ENCODE results near the gene TIGD4. TPM values are rescaled to one million over a fixed set of nuclear protein-coding genes. Genes with fewer than 3 reads are reported as not detected.

Gene TIGD4
- total RNA-seq, 2 experiments from 2014 or later, result 0.27 to 0.47 TPM

DNA sequence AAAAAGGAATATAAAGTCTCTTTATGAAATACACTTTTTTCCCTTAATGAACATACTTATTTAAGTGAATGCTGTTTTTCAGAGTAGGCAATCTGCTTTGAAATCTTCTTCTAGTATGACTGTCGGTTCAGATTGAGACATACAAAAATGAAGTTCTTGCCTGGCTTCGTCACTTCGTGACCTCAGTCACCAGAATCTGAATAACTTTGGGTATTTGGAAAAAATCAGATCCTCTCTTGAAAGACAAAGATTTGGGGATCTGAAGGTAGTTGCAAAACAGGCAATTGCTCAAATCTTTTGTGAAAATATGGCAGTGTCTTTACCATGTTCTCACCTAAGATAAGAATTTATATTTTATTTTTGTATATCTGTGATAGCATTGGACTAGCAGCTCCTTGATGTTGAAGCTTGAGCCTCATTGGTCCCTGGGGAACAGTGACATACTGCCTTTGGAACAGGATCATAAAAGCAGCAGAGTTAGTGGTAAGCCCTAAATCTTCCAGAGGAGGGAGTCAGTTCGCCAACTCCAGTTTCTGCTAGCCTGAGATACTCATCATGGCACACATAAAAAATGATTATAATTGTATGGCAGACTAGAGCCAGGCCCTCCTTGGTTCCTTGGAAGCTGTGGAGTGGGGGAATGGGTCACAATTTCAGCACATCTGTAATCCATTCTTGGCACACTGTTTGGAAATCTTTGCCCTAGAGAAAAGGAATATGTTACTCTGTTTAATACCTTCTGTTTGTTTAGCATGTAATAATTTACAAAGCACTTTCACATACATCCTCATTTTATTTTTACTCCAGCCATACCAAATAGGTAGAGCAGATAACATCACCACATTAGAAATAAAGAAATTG, 5.2 kb upstream of the TIGD4 start:
- DNase-seq (no peak), ATAC-seq (no peak)
- peaks cover 3% of the 10 kb centered on the region for H3K36me3 Mint-ChIP-seq (ENCODE audit: low read depth)
- CTCF ChIA-PET, result no interaction called here
- H3K4me1 Mint-ChIP-seq (ENCODE audit: low read depth), result peaks cover 43% of the 10 kb centered on the region
- POLR2A ChIA-PET, result no interaction called here
- no peaks in the 10 kb centered on the region for H3K27me3 Mint-ChIP-seq
- TF ChIP-seq, protein P1, sequence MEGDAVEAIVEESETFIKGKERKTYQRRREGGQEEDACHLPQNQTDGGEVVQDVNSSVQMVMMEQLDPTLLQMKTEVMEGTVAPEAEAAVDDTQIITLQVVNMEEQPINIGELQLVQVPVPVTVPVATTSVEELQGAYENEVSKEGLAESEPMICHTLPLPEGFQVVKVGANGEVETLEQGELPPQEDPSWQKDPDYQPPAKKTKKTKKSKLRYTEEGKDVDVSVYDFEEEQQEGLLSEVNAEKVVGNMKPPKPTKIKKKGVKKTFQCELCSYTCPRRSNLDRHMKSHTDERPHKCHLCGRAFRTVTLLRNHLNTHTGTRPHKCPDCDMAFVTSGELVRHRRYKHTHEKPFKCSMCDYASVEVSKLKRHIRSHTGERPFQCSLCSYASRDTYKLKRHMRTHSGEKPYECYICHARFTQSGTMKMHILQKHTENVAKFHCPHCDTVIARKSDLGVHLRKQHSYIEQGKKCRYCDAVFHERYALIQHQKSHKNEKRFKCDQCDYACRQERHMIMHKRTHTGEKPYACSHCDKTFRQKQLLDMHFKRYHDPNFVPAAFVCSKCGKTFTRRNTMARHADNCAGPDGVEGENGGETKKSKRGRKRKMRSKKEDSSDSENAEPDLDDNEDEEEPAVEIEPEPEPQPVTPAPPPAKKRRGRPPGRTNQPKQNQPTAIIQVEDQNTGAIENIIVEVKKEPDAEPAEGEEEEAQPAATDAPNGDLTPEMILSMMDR (IDR thresholded peaks at IDR 0.05), result no peak
- H3K9me3 Mint-ChIP-seq, result no peaks in the 10 kb centered on the region
- no peak overlapping the region for H3K4me3 Mint-ChIP-seq
- H3K27ac Mint-ChIP-seq, result no peak overlapping the region
- intact Hi-C loops (cut with micrococcal nuclease), result no loop called here

DNA sequence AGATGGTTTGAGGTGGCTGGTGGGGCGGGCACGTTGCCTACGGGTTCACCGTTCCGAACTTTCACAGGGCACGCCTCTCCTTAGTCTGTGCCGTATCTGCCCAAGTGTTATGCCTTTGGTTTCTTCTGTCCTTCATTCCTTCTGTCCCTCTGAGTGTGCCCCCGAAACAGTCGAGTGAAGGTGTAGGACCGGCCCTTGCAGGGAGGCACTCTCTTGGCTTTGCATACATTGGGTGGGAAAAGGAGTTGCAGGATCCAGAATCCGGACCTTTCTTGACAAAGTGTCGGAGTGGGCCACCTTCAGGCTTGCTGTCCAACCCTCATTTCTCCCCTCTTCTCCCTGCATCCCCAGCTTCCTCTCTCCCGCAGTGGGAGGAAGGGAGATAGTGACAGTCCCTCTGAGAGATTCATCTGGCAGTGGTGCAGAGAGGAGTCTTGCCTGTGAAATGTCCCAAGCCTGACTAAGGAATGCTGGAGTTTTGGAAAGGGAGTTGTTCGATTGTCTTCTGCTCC, 793 bp upstream of the TIGD4 start:
- Mint-ChIP-seq H3K27ac (peak overlapping the region; percentile 92), H3K9me3 (no peaks in the 10 kb centered on the region), H3K36me3 (ENCODE audit: low read depth) (peaks cover 2% of the 10 kb centered on the region), H3K27me3 (peaks cover 8% of the 10 kb centered on the region), H3K4me1 (ENCODE audit: low read depth) (peaks cover 42% of the 10 kb centered on the region), H3K4me3 (peak overlapping the region; percentile 97)
- intact Hi-C loops (cut with micrococcal nuclease), result no loop called here
- TF ChIP-seq, protein P1 (IDR thresholded peaks at IDR 0.05), result no peak
- ATAC-seq (peak; percentile 53), DNase-seq (no peak)
- ChIA-PET CTCF (interaction anchor here (0.9 to 3.2 kb wide), 8 partner anchors 10 to 376 kb away, joined by 3 to 17 read pairs (median 3); no protein-coding TSS in a partner anchor), POLR2A (no interaction called here)

DNA sequence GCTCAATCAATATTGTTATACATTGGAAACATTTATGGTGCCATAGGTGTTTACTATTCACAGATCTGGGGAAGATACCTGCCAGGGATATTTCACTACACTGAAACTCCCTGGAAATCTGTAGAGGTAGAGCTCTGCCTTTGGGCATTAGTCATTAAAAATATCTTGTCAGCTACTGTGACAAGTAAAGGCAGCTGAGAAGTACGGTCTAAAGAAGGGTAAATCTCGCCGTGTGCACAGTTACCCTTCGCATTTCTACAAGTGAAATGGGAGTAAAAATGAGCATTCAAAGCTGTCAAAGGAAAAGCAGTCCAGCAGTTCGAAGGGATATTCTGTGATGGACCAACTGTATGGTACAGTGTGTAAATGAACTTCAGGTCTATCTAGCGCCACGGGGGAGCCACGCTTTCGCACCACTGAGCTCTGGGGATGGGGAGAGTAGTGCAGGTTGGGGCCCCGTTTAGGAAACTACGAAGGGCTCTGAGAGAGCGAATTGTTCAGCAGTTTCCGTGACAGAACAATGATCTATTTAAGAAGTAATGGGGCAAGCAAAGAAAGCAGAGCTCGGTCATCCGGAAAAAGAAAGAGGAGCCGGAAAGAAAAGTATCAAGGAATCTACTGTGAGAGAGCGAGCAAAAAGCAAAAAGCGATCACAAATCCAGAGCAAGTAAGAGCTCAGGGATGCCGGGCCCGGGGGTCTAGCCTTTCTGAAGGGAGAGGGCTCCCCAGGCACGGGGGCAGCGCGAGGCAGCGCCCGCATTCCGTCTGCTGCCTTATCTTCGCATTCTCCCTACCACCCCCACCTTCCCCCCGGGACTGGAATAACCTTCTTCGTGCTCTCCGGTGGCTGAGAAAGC, 646 bp downstream of the TIGD4 start:
- peak overlapping the region; percentile 92 for H3K27ac Mint-ChIP-seq
- H3K36me3 Mint-ChIP-seq (ENCODE audit: low read depth), result peaks cover 2% of the 10 kb centered on the region
- ChIA-PET CTCF (interaction anchor here (0.7 to 3.2 kb wide), 16 partner anchors 11 to 370 kb away, joined by 3 to 17 read pairs (median 3); no protein-coding TSS in a partner anchor), POLR2A (interaction anchor here (0.7 to 1.5 kb wide), 9 partner anchors 11 to 295 kb away, joined by 3 to 5 read pairs (median 3); partner anchors contain the start of gene TMEM154)
- DNase-seq (peak; percentile 60), ATAC-seq (peak; percentile 25)
- H3K27me3 Mint-ChIP-seq, result peaks cover 8% of the 10 kb centered on the region
- H3K4me3 Mint-ChIP-seq, result peak overlapping the region; percentile 97
- no peaks in the 10 kb centered on the region for H3K9me3 Mint-ChIP-seq
- TF ChIP-seq, protein P1 (IDR thresholded peaks at IDR 0.05), result no peak
- H3K4me1 Mint-ChIP-seq (ENCODE audit: low read depth), result peaks cover 38% of the 10 kb centered on the region
- intact Hi-C loops (cut with micrococcal nuclease), result loop anchor here (10.0 kb wide), 1 partner anchor 336 kb away; no protein-coding TSS in a partner anchor

DNA sequence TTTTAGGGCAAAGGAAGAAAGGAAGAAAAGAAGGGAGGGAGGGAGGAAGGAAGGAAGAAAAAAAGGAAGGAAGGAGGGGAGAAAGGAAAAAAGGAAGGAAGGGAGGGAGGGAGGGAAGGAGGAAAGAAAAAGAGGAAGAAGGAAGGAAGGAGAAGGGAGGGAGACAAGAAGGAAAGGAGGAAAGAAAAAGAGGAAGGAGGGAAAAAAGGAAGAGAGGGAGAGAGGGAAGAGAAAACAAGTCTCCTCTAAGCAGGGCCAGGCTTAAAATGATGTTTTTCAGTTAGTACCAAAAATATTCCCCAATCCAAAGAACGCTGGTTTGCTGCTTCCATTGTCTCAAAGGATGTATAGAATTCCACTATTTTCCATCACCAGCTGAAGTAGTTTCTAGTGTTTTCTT, 2.0 kb downstream of the TIGD4 start:
- peaks cover 8% of the 10 kb centered on the region for H3K27me3 Mint-ChIP-seq
- no peak overlapping the region for H3K4me3 Mint-ChIP-seq
- no peak overlapping the region for H3K27ac Mint-ChIP-seq
- intact Hi-C loops (cut with micrococcal nuclease), result loop anchor here (10.0 kb wide), 1 partner anchor 337 kb away; no protein-coding TSS in a partner anchor
- ATAC-seq (no peak), DNase-seq (no peak)
- H3K4me1 Mint-ChIP-seq (ENCODE audit: low read depth), result peaks cover 30% of the 10 kb centered on the region
- H3K36me3 Mint-ChIP-seq (ENCODE audit: low read depth), result peaks cover 2% of the 10 kb centered on the region
- ChIA-PET CTCF (interaction anchor here (0.9 to 2.7 kb wide), 2 partner anchors 10 to 350 kb away, joined by 3 to 14 read pairs; no protein-coding TSS in a partner anchor), POLR2A (no interaction called here)
- H3K9me3 Mint-ChIP-seq, result no peaks in the 10 kb centered on the region
- TF ChIP-seq, protein P1 (IDR thresholded peaks at IDR 0.05), result no peak
